Gastroesophageal sphincter (tissue), 4 donors: ENCODE results near the gene C5orf15. TPM values are rescaled to one million over a fixed set of nuclear protein-coding genes. Genes with fewer than 3 reads are reported as not detected.

Experiments used
- ATAC-seq: fragments of 150-250 bp; one replicate; pipeline ENCODE4 v1.9.1; 2016; ENCODE audit warnings: mild to moderate bottlenecking, moderate library complexity
- H3K27ac ChIP-seq, 4 donors: fragments of 200-600 bp; sonication (generic) in 3 of 4; 1 replicate in 3 of 4; 2 replicates in 1 of 4; pipeline ENCODE4 v1.5.1; 2016 to 2019
- H3K27me3 ChIP-seq: fragments of 200-600 bp; sonication (generic); one replicate; pipeline ENCODE4 v1.5.1; 2019
- H3K36me3 ChIP-seq, 2 donors: fragments of 200-600 bp; sonication (generic); one replicate each; pipeline ENCODE4 v1.5.1; 2019; ENCODE audit warnings: control low read depth in 1 of 2
- H3K4me1 ChIP-seq, 3 donors: fragments of 200-600 bp; sonication (generic); 1 replicate in 2 of 3; 2 replicates in 1 of 3; pipeline ENCODE4 v1.5.1; 2016 to 2019; ENCODE audit warnings: control low read depth in 2 of 3
- H3K4me3 ChIP-seq, 2 donors: fragments of 200-600 bp; sonication (generic); one replicate each; pipeline ENCODE4 v1.5.1; 2019; ENCODE audit warnings: mild to moderate bottlenecking in 1 of 2, moderate library complexity in 1 of 2
- H3K9me3 ChIP-seq, 3 donors: fragments of 200-600 bp; sonication (generic); one replicate each; pipeline ENCODE4 v1.5.1; 2017 to 2019; ENCODE audit warnings: control low read depth in 2 of 3
- CTCF ChIP-seq, 4 experiments: fragments of 200-600 bp in 2 of 4; fragments of 450-650 bp in 2 of 4; sonication (generic) in 1 of 4; IDR thresholded peaks; one replicate each; pipeline ENCODE4 v1.5.1; 2017 to 2019; ENCODE audit warnings: antibody characterized with exemption in 4 of 4, mild to moderate bottlenecking in 2 of 4, moderate library complexity in 2 of 4
- EP300 ChIP-seq: sonication (generic); formaldehyde crosslinking; IDR thresholded peaks from one replicate; pipeline ENCODE4 v1.6.1; 2017; ENCODE audit warnings: antibody characterized with exemption, mild to moderate bottlenecking
- POLR2A ChIP-seq, 2 donors: fragments of 450-650 bp; IDR thresholded peaks; one replicate each; pipeline ENCODE4 v1.6.1; 2017; ENCODE audit warnings: antibody characterized with exemption in 2 of 2, mild to moderate bottlenecking in 2 of 2, moderate library complexity in 1 of 2
- POLR2AphosphoS5 ChIP-seq: sonication (generic); formaldehyde crosslinking; IDR thresholded peaks from one replicate; pipeline ENCODE4 v1.6.1; 2017; ENCODE audit warnings: antibody characterized with exemption
- WGBS, 2 donors: methylation state at CpG; one replicate each; pipeline ENCODE4 v1.1.5; 2018; ENCODE audit warnings: low coverage in 1 of 2; 5-methylcytosine and 5-hydroxymethylcytosine counted together
- total RNA-seq, 4 donors: library from RNA; depleted of rRNA; stranded (reverse); fragments of >200 nt; gene quantifications; one replicate each; pipeline ENCODE4 v1.1.0, GENCODE V29; 2016

The C5orf15 gene
- total RNA-seq, result 10 to 100 TPM; 22.2 to 38.0 (median 23.2) TPM

- 0% methylated on average over 10 to 34 of the region's 48 CpGs for WGBS, 2 donors
- H3K36me3 ChIP-seq, result peaks cover 2 to 27% of the 10 kb centered on the region in 2 donors
- peaks cover 0 to 38% (median 5%) of the 10 kb centered on the region in 3 donors for H3K4me1 ChIP-seq
- no peaks in the 10 kb centered on the region for H3K9me3 ChIP-seq
- TF ChIP-seq POLR2AphosphoS5, result peak; percentile 90
- TF ChIP-seq EP300, result no peak
- TF ChIP-seq POLR2A (IDR thresholded peaks at IDR 0.05), result peak; percentile 43 to 67
- TF ChIP-seq CTCF (IDR thresholded peaks at IDR 0.05), result peak in 3 of 4 experiments; percentile 28 to 43 (median 35)
- H3K27ac ChIP-seq, result peak within 1 kb of the TSS; percentile 59 to 96 (median 94)
- H3K4me3 ChIP-seq, result peak within 1 kb of the TSS; percentile 60 to 82
- peak; percentile 100 for ATAC-seq
- no peaks in the 10 kb centered on the region for H3K27me3 ChIP-seq
Observed at GRCh38 chr5:133968204-133968980, at the start of gene C5orf15. Gene C5orf15, minus strand, starts transcription at chr5:133968625. Its CDS starts 41 bp downstream, at chr5:133968584.

- TF ChIP-seq EP300 (no peak), CTCF (IDR thresholded peaks at IDR 0.05) (no peak), POLR2AphosphoS5 (no peak), POLR2A (IDR thresholded peaks at IDR 0.05) (no peak)
- WGBS, 2 donors, result 29 to 33% methylated on average over 1 to 2 of the region's 2 CpGs
- no peaks in the 10 kb centered on the region for H3K27me3 ChIP-seq
- no peaks in the 10 kb centered on the region for H3K9me3 ChIP-seq
- H3K27ac ChIP-seq, result peak overlapping the region in 2 of 4 donors; percentile 21 to 100
- peaks cover 0 to 20% (median 10%) of the 10 kb centered on the region in 3 donors for H3K4me1 ChIP-seq
- H3K36me3 ChIP-seq, result no peaks in the 10 kb centered on the region
- no peak for ATAC-seq
- H3K4me3 ChIP-seq, result no peak overlapping the region
Observed at GRCh38 chr5:134008266-134008749, 39.9 kb upstream of the C5orf15 start.

DNA sequence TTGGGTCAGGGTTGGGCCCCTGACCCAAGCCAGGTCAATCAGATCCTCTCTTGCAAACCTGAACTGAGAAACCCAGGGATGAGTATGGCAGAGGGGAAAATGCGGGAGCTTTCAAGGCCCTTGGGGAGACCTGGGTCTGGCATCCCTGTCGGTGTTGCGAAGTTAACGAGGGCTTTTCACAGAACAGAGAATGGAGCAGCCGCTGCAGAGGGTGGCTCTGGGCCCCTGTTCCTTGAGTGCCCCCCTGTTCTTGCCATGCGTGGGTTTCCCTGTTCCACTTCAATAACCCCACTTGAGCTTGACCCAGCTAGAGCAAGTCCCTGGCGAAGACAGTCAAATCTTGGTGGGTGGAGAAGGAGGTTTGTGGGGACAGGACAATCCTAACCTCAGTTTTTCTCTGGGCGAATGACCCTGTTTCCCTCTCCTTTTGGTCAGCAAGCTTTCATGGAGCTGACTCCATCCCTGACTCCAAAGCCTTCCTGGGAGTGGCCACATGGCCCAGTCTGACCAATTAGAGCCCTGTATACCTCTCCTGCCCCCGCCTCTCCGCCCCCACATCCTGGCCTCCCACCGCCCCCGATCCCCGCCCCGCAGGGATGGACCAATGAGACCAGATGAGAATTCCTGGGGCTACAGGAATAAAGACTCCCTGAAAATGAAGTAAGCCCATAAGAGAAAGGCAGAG is 39.3 kb upstream of the C5orf15 start:
- 95 to 100% methylated on average over 1 to 3 of the region's 14 CpGs for WGBS, 2 donors
- no peaks in the 10 kb centered on the region for H3K27me3 ChIP-seq
- no peaks in the 10 kb centered on the region for H3K36me3 ChIP-seq
- H3K9me3 ChIP-seq, result no peaks in the 10 kb centered on the region
- no peak for ATAC-seq
- peaks cover 5 to 26% (median 16%) of the 10 kb centered on the region in 3 donors for H3K4me1 ChIP-seq
- H3K4me3 ChIP-seq, result no peak overlapping the region
- no peak for TF ChIP-seq POLR2AphosphoS5
- TF ChIP-seq EP300, result no peak
- no peak for TF ChIP-seq POLR2A (IDR thresholded peaks at IDR 0.05)
- no peak for TF ChIP-seq CTCF (IDR thresholded peaks at IDR 0.05)
- peak overlapping the region in 3 of 4 donors; percentile 6 to 100 (median 21) for H3K27ac ChIP-seq

GRCh38 chr5:134006115-134006514 is 37.7 kb upstream of the C5orf15 start:
- Histone ChIP-seq H3K27ac (peak overlapping the region; percentile 95 to 100 (median 99)), H3K36me3 (peaks cover 0 to under 1% of the 10 kb centered on the region in 2 donors), H3K27me3 (no peaks in the 10 kb centered on the region), H3K4me3 (peak overlapping the region in 1 of 2 donors; percentile 98), H3K9me3 (no peaks in the 10 kb centered on the region), H3K4me1 (peaks cover 8 to 42% (median 25%) of the 10 kb centered on the region in 3 donors)
- 72 to 73% methylated on average over 3 to 4 of the region's 13 CpGs for WGBS, 2 donors
- ATAC-seq, result no peak
- TF ChIP-seq POLR2A (IDR thresholded peaks at IDR 0.05) (no peak), CTCF (IDR thresholded peaks at IDR 0.05) (no peak)
